ENCODE measurements around the gene CYB561A3. TPM values are rescaled to one million over a fixed set of nuclear protein-coding genes. Genes with fewer than 3 reads are reported as not detected.

The CYB561A3 gene
- total RNA-seq, 1 experiment from 2014 or later = 58.5 TPM

DNA sequence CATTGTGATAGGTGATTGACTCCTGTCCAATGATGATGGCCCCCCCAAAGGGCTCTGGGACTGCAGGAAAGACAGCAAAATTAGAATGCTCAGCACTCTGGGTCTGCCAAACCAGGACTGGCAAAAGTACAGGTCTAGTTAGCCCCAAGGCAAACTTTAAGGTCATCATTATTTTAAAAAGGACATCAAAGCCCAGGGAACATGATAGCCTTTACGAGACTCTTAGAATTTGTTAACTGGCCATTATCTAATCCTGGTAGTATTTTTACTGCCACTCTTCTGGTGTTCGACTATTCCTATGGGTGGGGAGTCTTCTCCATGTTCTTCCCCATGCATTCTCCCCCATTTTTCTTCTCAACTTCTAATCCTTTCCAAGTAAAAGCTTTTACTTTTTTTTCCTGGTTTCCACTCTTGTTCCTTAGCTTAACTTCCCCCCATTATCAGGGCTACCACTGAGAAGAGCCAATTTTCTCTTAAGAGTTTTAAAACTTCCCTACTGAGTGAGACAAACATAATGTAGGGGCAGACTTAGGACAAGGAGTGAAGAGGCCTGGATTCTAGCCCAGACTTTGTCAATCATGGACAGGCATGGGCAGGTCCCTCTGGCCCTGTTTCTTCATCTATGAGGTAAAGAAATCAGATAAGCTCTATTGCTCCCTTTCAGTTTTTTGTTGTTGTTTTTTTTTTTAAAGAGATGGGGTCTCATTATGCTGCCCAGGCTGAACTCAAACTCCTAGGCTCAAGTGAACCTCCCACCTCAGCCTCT lies 35.9 kb downstream of the CYB561A3 start:
- DNase-seq (ENCODE audit: low read depth) = no peak

DNA sequence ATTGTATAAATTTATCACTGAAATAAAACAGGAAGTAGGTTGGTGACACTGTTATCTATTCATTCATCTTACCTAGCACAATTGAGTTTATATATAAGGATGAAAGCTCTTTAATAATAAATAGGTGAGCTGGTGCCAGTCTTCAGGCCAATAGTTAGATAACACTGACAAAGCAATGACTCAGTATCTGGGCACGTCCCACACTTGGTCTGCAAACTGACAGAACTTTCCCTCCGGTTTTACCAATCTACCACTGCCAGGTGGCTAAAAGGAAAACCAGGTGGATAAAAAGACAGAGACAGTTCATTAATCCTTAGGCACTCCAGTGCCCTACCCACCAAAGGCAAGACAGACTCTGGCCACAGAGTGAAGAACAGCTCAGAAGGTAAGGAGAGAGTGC lies 46.4 kb downstream of the CYB561A3 start:
- no peak for DNase-seq (ENCODE audit: low read depth)

DNA sequence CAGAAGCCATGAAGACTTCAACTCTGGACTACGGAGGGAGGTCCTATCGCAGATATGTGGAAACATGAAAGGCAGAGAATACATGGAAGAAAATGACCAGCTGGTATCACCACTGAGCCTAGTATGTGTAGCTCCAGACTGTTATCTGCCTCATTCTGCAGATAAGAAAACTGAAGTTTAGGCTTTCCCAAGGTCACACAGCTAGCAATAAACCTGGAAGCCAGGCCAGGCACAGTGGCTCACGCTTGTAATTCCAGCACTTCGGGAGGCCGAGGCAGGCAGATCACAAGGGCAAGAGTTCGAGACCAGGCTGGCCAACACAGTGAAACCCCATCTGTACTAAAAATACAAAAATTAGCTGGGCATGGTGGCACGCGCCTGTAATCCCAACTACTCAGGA lies 50.9 kb downstream of the CYB561A3 start:
- no peak for DNase-seq (ENCODE audit: low read depth)

DNA sequence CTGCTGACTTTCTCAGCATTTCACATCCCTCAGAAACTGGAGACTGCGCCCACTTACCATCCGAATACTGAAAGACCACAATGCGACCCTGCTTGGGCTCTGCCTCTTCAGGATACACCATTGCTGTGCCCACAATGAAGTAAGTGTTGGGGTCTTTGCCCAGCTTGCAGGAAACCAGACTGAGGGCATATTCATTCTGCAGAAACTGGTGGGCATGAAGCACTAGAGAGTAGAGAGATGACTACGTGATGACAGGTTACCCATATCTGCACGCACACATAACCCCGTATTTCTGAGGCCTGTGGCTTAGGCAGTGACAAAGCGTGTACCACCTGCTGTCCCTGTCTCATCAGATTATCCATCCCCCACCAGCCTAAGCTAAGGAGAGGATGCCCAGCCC lies 51.9 kb downstream of the CYB561A3 start:
- DNase-seq (ENCODE audit: low read depth) = no peak

DNA sequence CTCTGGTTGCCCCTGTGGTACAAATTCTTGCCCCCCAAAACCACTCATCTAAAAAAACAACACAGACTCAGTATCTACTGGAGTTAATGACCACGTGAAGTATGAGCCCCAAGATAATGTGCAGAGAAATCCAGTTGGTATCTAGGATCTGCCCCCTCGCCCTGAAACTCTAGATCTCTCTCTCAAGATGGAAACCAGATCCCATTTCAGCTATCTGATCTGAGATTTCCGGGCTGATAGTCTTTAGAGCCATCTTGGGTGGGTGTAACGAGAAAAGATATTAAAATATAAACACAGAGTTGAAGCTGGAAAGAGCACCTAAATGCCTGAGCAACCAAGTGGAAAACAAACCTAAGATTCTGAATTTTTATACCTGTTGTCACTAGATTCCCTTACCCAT lies 52.5 kb downstream of the CYB561A3 start:
- no peak for DNase-seq (ENCODE audit: low read depth)

DNA sequence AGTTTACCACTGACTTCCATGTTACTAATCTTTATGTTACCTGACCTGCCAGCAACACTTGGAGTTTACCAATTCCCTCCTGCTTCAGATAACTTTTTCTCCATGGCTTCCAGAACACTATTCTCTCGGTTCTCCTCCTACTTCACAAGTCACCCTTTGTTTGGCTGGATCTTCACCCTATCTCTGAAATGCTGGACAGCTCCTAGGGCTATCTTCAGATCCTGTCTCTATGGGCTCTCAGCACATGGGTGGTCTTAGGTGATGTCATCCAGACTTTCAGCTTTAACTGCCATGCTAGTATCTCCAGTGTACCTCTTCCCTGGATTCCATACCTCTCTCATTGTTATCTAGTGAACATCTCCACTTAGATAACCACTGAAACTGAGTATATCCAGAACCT lies 54.3 kb downstream of the CYB561A3 start:
- no peak for DNase-seq (ENCODE audit: low read depth)

DNA sequence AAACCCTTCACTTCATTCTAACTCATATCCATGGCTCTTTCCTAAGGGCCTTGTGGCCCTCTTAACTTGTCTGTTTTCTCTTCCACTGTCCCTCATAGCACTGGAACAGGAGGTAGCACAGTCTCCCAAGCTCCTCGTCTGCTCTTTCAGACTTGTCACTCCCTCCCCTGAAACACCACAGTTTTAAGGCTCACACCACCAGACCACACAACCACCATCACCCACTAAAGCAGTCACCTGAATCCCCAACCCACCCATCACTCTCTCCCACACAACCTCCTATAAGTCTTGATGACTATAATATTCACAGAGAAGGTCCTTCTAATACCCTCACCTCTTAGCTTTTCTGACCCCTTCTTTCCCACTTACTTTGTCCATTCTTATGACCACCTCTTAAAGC lies 55.5 kb downstream of the CYB561A3 start:
- no peak for DNase-seq (ENCODE audit: low read depth)

DNA sequence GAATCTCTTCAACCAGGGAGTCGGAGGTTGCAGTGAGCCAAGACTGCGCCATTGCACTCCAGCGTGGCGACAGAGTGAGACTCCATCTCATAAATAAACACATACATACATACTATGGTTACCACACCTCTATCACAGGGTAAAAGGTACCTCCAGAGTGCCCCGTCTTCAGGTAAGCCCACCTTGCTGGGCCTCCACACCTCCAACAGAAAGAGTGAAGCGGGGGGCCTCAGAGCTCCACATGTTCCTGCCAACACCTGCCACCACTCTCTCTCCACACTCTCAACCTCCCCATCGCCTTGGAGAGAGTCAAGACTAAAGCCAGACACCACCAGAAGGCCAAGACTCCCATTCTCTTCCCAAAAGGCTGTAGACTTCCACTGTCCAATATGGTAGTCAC lies 56.3 kb downstream of the CYB561A3 start:
- no peak for DNase-seq (ENCODE audit: low read depth)

DNA sequence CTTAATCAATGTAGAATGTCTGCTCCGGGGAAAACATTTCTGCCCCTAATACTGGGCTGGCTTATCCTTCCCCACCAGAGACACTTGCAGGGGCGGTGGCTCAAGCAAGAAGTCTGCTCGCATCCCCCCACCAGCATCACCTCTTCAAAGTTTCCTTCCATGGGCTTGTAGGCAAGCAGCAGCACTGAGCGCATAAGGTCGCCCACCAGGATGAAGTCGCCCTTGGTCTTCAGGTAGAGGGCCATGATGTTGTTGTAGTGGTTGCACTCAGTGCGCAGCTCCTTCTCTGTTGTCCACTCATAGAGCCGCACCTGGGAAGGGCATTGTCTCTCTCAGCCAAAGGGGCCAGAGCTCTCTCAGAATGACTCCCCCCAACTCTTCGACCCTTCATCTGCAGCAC lies 58.0 kb downstream of the CYB561A3 start:
- DNase-seq (ENCODE audit: low read depth) = no peak

DNA sequence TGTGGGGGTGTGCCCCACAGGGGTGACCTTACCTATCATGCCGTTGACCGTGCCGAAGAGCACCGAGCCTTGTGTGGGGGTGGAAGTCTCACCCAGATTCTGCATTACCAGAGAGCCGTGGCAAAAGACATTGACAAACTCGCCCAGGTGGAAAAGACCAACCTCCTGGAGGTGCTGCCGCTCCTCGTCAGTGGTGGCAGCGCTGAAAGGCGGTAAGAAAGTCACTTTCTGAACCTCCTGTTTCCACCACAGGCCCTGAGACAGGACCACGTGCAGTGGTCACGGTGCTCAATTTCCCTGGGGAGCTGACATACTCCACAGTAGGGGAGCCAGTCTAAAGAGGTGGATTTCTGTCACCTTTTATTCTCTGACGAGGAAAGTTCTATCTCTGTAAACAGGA lies 59.1 kb downstream of the CYB561A3 start:
- DNase-seq (ENCODE audit: low read depth) = no peak

Other genes starting within 250 kb of the CYB561A3 start
- gene VPS37C, start 200.5 kb downstream of the CYB561A3 start, total RNA-seq (2014; rRNA removed; shearing (Covaris generic)) = 11.5 TPM in 2 replicates
- 0.39 TPM in 1 of 2 replicates, not detected in the other for gene PGA3, start 158.4 kb downstream of the CYB561A3 start, total RNA-seq (2014; rRNA removed; shearing (Covaris generic))
- not detected in 2 replicates for gene PGA4, start 139.5 kb downstream of the CYB561A3 start, total RNA-seq (2014; rRNA removed; shearing (Covaris generic))
- not detected in 2 replicates for gene PGA5, start 120.7 kb downstream of the CYB561A3 start, total RNA-seq (2014; rRNA removed; shearing (Covaris generic))
- gene VWCE, start 66.6 kb downstream of the CYB561A3 start, total RNA-seq (2014; rRNA removed; shearing (Covaris generic)) = under 0.01 TPM in 1 of 2 replicates, not detected in the other
- 141 and 157 TPM in 2 replicates for gene DDB1, start 28.8 kb downstream of the CYB561A3 start, total RNA-seq (2014; rRNA removed; shearing (Covaris generic))
- 12.2 and 16.1 TPM in 2 replicates for gene TKFC, start 28.7 kb downstream of the CYB561A3 start, total RNA-seq (2014; rRNA removed; shearing (Covaris generic))
- 62.4 and 99.0 TPM in 2 replicates for gene TMEM138, start 492 bp upstream of the CYB561A3 start, total RNA-seq (2014; rRNA removed; shearing (Covaris generic))
- 11.2 and 11.3 TPM in 2 replicates for gene TMEM216, start 30.7 kb upstream of the CYB561A3 start, total RNA-seq (2014; rRNA removed; shearing (Covaris generic))
- 34.3 and 44.0 TPM in 2 replicates for gene CPSF7, start 68.1 kb upstream of the CYB561A3 start, total RNA-seq (2014; rRNA removed; shearing (Covaris generic))
- gene SDHAF2, start 68.2 kb upstream of the CYB561A3 start, total RNA-seq (2014; rRNA removed; shearing (Covaris generic)) = 45.8 and 48.6 TPM in 2 replicates
- gene LRRC10B, start 146.9 kb upstream of the CYB561A3 start, total RNA-seq (2014; rRNA removed; shearing (Covaris generic)) = not detected in 2 replicates
- 0.29 and 0.48 TPM in 2 replicates for gene SYT7, start 219.2 kb upstream of the CYB561A3 start, total RNA-seq (2014; rRNA removed; shearing (Covaris generic))

All from RPMI7951 (cell line).